HepG2 (cell line): ENCODE data around the gene TOP2A. TPM values are rescaled to one million over a fixed set of nuclear protein-coding genes. Genes with fewer than 3 reads are reported as not detected.

Experiments
- DMAP1 ChIP-seq: IDR thresholded peaks from 2 replicates; pipeline ENCODE4 v1.6.1; 2016
- HNRNPH1 ChIP-seq: fragments of 200-400 bp; formaldehyde crosslinking; optimal IDR thresholded peaks from 2 replicates; pipeline ENCODE3; 2017; ENCODE audit warnings: mild to moderate bottlenecking, low read depth, low read length
- NONO ChIP-seq, 2 experiments: fragments of 450-650 bp in 1 of 2; sonication (generic) in 1 of 2; formaldehyde crosslinking in 1 of 2; IDR thresholded peaks in 1 of 2; conservative IDR thresholded peaks in 1 of 2; 2 replicates each; pipeline versions ENCODE4 v1.6.1 to v1.8.0; 2017 to 2022; ENCODE audit warnings: mild to moderate bottlenecking in 1 of 2, missing genetic modification reagents in 1 of 2, moderate library complexity in 1 of 2
- ONECUT2 ChIP-seq: sonication (generic); formaldehyde crosslinking; IDR thresholded peaks from 2 replicates; pipeline ENCODE4 v1.4.0; 2020; ENCODE audit warnings: missing genetic modification reagents
- SIN3B ChIP-seq: fragments of 150-350 bp; IDR thresholded peaks from 2 replicates; pipeline ENCODE4 v1.6.1; 2014; ENCODE audit warnings: low read length
- SMAD1 ChIP-seq: sonication (generic); formaldehyde crosslinking; IDR thresholded peaks from 2 replicates; pipeline ENCODE4 v1.4.0; 2020; ENCODE audit warnings: missing genetic modification reagents, low read depth, mild to moderate bottlenecking, borderline replicate concordance
- TCF7L2 ChIP-seq: IDR thresholded peaks from 2 replicates; pipeline ENCODE4 v1.6.1; 2011; ENCODE audit warnings: mild to moderate bottlenecking, low read depth, low read length, moderate library complexity
- ZFP82 ChIP-seq: sonication (generic); formaldehyde crosslinking; IDR thresholded peaks from 2 replicates; pipeline ENCODE4 v1.5.1; 2020; ENCODE audit warnings: mild to moderate bottlenecking, missing genetic modification reagents, borderline replicate concordance
- ZNF263 ChIP-seq: sonication (generic); formaldehyde crosslinking; IDR thresholded peaks from 2 replicates; pipeline ENCODE4 v1.4.0; 2020; ENCODE audit warnings: missing genetic modification reagents
- ZNF326 ChIP-seq: sonication (generic); formaldehyde crosslinking; IDR thresholded peaks from 2 replicates; pipeline ENCODE4 v1.4.0; 2020; ENCODE audit warnings: missing genetic modification reagents, borderline replicate concordance
- ZNF431 ChIP-seq: sonication (generic); formaldehyde crosslinking; IDR thresholded peaks from 2 replicates; pipeline ENCODE4 v1.9.0; 2022; ENCODE audit warnings: missing genetic modification reagents, low read depth, mild to moderate bottlenecking, borderline replicate concordance
- ZNF468 ChIP-seq: sonication (generic); formaldehyde crosslinking; IDR thresholded peaks from 2 replicates; pipeline ENCODE4 v1.8.0; 2022; ENCODE audit warnings: mild to moderate bottlenecking, moderate library complexity, missing genetic modification reagents
- ZNF550 ChIP-seq: sonication (generic); formaldehyde crosslinking; IDR thresholded peaks from 2 replicates; pipeline ENCODE4 v1.4.0; 2020; ENCODE audit warnings: mild to moderate bottlenecking, missing genetic modification reagents, borderline replicate concordance
- ZNF572 ChIP-seq: sonication (generic); formaldehyde crosslinking; IDR thresholded peaks from 2 replicates; pipeline ENCODE4 v1.5.1; 2020; ENCODE audit warnings: mild to moderate bottlenecking, missing genetic modification reagents
- ZNF605 ChIP-seq: sonication (generic); formaldehyde crosslinking; IDR thresholded peaks from 2 replicates; pipeline ENCODE4 v1.8.0; 2022; ENCODE audit warnings: mild to moderate bottlenecking, missing genetic modification reagents
- ZNF768 ChIP-seq: sonication (generic); formaldehyde crosslinking; IDR thresholded peaks from 2 replicates; pipeline ENCODE4 v1.4.0; 2020; ENCODE audit warnings: missing genetic modification reagents
- polyA plus RNA-seq, 8 experiments: library from polyadenylated mRNA; depleted of rRNA in 3 of 8; stranded (reverse) in 7 of 8; unstranded in 1 of 8; fragments of >200 nt; fragmentation: Illumina TruSeq in 4 of 8; extraction: Trizol in 4 of 8; gene quantifications; 2 replicates each; pipeline versions ENCODE4 v1.2.1 to v1.2.3, GENCODE V29; 2011 to 2016; ENCODE audit warnings: low read depth in 4 of 8, missing spikeins in 1 of 8, mixed read lengths in 1 of 8; ENCODE audit not compliant: insufficient read depth in 1 of 8
- total RNA-seq, 5 experiments: library from RNA; depleted of rRNA; stranded (reverse); fragments of >200 nt; fragmentation: Illumina TruSeq; extraction: Trizol; gene quantifications; 2 replicates each; pipeline ENCODE4 v1.2.3, GENCODE V29; 2016; ENCODE audit warnings: low read depth in 1 of 5
- TF ChIP-seq, protein P1 (sequence below): IDR thresholded peaks from 2 replicates; pipeline ENCODE4 v1.4.0; 2020; ENCODE audit warnings: mild to moderate bottlenecking, missing genetic modification reagents
- TF ChIP-seq, protein P2 (sequence below): sonication (generic); formaldehyde crosslinking; IDR thresholded peaks from 2 replicates; pipeline ENCODE4 v1.8.0; 2022; ENCODE audit warnings: missing genetic modification reagents, mild to moderate bottlenecking, inconsistent platforms, borderline replicate concordance
- TF ChIP-seq, protein P3 (sequence below): sonication (generic); formaldehyde crosslinking; IDR thresholded peaks from 2 replicates; pipeline ENCODE4 v1.8.1; 2023; ENCODE audit warnings: mild to moderate bottlenecking, inconsistent platforms, moderate library complexity, missing genetic modification reagents, borderline replicate concordance
- TF ChIP-seq, protein P4 (sequence below): sonication (generic); formaldehyde crosslinking; IDR thresholded peaks from 2 replicates; pipeline ENCODE4 v1.4.0; 2020; ENCODE audit warnings: missing genetic modification reagents

TOP2A gene
- total and polyA plus RNA-seq, 2 of the 13 experiments (the other 11 are each of a cell fraction or from before 2014, with no cell fraction given): 108 to 327 TPM

DNA sequence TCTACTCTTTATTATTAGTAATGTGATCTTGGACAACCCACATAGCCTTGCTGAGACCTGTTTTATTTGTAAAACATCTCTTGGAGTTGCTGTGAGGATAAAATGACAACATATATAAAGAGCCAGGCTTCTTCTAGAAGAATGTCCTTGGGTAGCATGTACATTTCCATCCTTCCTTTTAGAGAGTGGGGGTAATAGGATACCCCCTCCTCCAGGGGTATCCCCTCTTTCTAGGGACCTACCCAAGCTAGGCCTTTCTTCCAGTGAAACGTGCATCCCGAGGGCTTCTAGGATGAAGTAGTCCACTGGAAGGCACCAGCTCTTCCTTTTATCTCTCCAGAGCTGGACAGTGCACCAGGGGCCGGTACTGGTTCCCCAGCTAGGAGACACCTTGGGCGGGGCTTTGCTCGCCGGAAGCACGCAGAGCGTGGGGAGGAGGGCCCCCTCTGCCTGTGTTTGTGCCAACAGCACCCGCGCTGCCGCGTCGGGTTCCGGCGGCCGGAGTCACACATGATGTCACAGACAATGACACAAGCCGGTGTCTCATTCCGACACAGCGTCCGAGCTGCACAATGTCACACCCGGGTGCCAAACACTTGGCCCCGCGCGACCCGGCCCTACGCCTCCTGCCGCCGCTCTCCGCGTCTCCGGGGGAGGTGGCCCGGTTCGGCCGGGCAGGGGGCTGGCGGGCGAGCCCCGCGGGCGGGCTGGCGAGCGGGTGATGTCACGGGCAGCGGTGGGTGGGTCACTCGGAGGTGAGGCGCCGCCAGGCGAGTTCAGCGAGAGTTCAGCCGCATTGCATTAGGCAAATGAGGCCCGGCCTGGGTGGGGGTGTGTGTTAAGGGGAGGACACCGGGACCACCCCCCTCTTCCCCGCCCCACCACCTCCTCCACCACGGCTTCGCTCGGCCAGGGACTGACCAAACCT lies 76.6 kb downstream of the TOP2A start (continued):
- TF ChIP-seq, protein P1, sequence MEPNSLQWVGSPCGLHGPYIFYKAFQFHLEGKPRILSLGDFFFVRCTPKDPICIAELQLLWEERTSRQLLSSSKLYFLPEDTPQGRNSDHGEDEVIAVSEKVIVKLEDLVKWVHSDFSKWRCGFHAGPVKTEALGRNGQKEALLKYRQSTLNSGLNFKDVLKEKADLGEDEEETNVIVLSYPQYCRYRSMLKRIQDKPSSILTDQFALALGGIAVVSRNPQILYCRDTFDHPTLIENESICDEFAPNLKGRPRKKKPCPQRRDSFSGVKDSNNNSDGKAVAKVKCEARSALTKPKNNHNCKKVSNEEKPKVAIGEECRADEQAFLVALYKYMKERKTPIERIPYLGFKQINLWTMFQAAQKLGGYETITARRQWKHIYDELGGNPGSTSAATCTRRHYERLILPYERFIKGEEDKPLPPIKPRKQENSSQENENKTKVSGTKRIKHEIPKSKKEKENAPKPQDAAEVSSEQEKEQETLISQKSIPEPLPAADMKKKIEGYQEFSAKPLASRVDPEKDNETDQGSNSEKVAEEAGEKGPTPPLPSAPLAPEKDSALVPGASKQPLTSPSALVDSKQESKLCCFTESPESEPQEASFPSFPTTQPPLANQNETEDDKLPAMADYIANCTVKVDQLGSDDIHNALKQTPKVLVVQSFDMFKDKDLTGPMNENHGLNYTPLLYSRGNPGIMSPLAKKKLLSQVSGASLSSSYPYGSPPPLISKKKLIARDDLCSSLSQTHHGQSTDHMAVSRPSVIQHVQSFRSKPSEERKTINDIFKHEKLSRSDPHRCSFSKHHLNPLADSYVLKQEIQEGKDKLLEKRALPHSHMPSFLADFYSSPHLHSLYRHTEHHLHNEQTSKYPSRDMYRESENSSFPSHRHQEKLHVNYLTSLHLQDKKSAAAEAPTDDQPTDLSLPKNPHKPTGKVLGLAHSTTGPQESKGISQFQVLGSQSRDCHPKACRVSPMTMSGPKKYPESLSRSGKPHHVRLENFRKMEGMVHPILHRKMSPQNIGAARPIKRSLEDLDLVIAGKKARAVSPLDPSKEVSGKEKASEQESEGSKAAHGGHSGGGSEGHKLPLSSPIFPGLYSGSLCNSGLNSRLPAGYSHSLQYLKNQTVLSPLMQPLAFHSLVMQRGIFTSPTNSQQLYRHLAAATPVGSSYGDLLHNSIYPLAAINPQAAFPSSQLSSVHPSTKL (CRISPR knock-in tag): peak; percentile 53; the same call in 1 of the 2 replicates
- TF ChIP-seq SIN3B (no peak), ZFP82 (CRISPR knock-in tag) (no peak), TCF7L2 (no peak), ZNF605 (CRISPR knock-in tag) (no peak), ZNF263 (peak; percentile 81), ZNF431 (peak; percentile 70; the same call in 1 of the 2 replicates), NONO (IDR thresholded peaks at IDR 0.05) (no peak), NONO (CRISPR knock-in tag; conservative IDR thresholded peaks at IDR 0.05) (no peak; the same call in 1 of the 2 replicates), ONECUT2 (CRISPR knock-in tag) (no peak), DMAP1 (CRISPR knock-in tag) (no peak; the same call in 1 of the 2 replicates), ZNF768 (0 out of 2 replicates have a peak, but pooled peaks have one; percentile 42), HNRNPH1 (no peak), ZNF326 (CRISPR knock-in tag) (0 out of 2 replicates have a peak, but pooled peaks have one; percentile 31), ZNF550 (peak; percentile 55; the same call in 1 of the 2 replicates), ZNF468 (0 out of 2 replicates have a peak, but pooled peaks have one; percentile 59), SMAD1 (CRISPR knock-in tag) (peak; percentile 76; the same call in 1 of the 2 replicates), ZNF572 (CRISPR knock-in tag) (no peak)
- TF ChIP-seq, protein P2, sequence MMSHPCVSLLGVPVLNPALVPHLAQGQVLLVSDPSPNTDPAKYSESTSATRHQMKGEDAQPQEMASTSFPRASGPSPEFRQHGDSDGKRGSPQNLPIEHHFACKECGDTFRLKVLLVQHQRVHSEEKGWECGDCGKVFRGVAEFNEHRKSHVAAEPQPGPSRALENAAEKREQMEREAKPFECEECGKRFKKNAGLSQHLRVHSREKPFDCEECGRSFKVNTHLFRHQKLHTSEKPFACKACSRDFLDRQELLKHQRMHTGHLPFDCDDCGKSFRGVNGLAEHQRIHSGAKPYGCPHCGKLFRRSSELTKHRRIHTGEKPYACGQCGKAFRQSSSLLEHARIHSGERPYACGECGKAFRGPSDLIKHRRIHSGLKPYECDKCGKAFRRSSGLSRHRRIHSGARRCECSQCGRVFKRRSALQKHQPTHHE: 0 out of 2 replicates have a peak, but pooled peaks have one; percentile 63
- TF ChIP-seq, protein P3, sequence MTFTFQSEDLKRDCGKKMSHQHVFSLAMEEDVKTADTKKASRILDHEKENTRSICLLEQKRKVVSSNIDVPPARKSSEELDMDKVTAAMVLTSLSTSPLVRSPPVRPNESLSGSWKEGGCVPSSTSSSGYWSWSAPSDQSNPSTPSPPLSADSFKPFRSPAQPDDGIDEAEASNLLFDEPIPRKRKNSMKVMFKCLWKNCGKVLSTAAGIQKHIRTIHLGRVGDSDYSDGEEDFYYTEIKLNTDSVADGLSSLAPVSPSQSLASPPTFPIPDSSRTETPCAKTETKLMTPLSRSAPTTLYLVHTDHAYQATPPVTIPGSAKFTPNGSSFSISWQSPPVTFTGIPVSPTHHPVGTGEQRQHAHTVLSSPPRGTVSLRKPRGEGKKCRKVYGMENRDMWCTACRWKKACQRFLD: peak; percentile 80; the same call in 1 of the 2 replicates
- TF ChIP-seq, protein P4, sequence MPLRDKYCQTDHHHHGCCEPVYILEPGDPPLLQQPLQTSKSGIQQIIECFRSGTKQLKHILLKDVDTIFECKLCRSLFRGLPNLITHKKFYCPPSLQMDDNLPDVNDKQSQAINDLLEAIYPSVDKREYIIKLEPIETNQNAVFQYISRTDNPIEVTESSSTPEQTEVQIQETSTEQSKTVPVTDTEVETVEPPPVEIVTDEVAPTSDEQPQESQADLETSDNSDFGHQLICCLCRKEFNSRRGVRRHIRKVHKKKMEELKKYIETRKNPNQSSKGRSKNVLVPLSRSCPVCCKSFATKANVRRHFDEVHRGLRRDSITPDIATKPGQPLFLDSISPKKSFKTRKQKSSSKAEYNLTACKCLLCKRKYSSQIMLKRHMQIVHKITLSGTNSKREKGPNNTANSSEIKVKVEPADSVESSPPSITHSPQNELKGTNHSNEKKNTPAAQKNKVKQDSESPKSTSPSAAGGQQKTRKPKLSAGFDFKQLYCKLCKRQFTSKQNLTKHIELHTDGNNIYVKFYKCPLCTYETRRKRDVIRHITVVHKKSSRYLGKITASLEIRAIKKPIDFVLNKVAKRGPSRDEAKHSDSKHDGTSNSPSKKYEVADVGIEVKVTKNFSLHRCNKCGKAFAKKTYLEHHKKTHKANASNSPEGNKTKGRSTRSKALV (CRISPR knock-in tag): no peak
